ENCODE data around the gene LSAMP.

- TF ChIP-seq CTCF (IDR thresholded peaks at IDR 0.05) (no peak), POLR2A (IDR thresholded peaks at IDR 0.05) (no peak)
Measured at GRCh38 chr3:115804713-115805119, 640.6 kb downstream of the LSAMP start.

Data from sigmoid colon (tissue), 3 donors.